Hindlimb muscle (tissue), 1 donor: ENCODE data around the gene UBTD1. TPM values are rescaled to one million over a fixed set of nuclear protein-coding genes. Genes with fewer than 3 reads are reported as not detected.
A peak's percentile ranks its signal among the peaks of the same experiment; 100 is the strongest.
"Not testable (repeated sequence)": the region's sequence is repeated elsewhere in the genome, so short reads cannot be mapped to it uniquely, and the experiment has no call there.

Experiments
- DNase-seq: peaks from one replicate; pipeline ENCODE4 v3.0.0-alpha.2; 2013
- polyA plus RNA-seq: library from polyadenylated mRNA; unstranded; fragments of 120-200 nt; gene quantifications from one replicate; pipeline ENCODE4 v1.2.1, GENCODE V29; 2013; ENCODE audit not compliant: insufficient read length

UBTD1 gene
- polyA plus RNA-seq, 1 donor: 17.1 TPM

- peak; percentile 23 for DNase-seq
Observed at GRCh38 chr10:97539523-97540200, 40.9 kb downstream of the UBTD1 start.

DNA sequence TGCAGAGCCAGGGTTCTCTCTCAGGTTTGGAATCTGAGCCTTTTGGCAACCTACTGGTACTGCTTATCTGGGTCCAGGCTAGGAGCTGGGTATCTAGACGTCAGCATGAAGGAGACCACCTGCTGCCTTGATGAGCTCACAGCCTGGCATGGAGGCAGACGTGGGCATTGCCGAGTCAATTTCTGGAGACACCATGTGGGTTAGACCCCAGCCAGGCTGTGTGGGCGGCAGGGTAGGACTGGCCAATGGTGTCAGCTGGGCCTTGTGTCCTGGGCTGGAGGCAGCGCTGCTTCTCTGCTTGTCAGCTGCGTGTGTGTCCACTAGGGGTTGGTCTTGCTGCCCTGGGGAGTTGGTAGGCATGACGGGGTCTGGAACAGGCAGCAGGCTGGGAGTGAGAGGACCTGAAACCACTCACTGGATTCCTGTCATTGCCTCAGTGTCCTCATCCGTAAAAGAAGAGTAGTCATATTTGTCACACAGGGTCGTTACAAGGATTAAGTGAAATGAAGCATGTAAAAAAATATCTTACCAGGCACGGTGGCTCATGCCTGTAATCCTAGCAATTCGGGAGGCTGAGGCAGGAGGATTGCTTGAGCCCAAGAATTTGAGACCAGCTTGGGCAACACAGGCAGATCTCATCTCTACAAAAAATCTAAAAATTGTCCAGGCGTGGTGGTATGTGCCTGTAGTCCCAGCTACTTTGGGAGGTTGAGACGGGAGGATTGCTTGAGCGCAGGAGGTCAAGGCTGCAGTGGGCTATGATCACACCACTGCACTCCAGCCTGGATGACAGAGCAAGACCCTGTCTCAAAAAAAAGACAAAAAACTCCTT is 42.2 kb downstream of the UBTD1 start:
- no peak for DNase-seq

- peak; percentile 92 for DNase-seq
Observed at GRCh38 chr10:97542169-97543024, 43.7 kb downstream of the UBTD1 start.

GRCh38 chr10:97543025-97543546 is 44.4 kb downstream of the UBTD1 start:
- DNase-seq: peak; percentile 70

GRCh38 chr10:97546456-97547270 is 47.9 kb downstream of the UBTD1 start:
- DNase-seq: no peak

- no peak for DNase-seq
Observed at GRCh38 chr10:97547271-97547600, 48.5 kb downstream of the UBTD1 start.

DNA sequence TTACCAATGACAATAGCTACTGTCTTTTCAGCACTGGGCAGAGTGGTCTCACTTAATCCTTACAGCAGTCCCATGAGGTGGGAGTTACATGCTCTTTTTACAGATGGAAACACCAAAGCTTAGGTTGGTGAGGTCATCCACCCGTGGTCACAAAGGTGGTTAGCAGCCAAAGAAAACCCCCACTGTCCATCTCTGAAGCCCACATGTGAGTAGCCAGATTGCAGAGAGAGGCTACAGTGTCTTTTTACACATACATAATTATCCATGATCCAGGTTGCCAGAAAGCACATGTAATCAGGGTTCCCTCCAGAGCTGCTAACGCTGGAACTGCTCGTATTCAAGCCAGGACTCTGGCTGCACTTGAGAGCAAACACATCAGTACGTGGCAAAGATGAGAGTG is 49.2 kb downstream of the UBTD1 start:
- DNase-seq: peak; percentile 61

- DNase-seq: no peak
Observed at GRCh38 chr10:97548828-97549455, 50.2 kb downstream of the UBTD1 start.

GRCh38 chr10:97549587-97550322 is 51.0 kb downstream of the UBTD1 start:
- DNase-seq: no peak

DNA sequence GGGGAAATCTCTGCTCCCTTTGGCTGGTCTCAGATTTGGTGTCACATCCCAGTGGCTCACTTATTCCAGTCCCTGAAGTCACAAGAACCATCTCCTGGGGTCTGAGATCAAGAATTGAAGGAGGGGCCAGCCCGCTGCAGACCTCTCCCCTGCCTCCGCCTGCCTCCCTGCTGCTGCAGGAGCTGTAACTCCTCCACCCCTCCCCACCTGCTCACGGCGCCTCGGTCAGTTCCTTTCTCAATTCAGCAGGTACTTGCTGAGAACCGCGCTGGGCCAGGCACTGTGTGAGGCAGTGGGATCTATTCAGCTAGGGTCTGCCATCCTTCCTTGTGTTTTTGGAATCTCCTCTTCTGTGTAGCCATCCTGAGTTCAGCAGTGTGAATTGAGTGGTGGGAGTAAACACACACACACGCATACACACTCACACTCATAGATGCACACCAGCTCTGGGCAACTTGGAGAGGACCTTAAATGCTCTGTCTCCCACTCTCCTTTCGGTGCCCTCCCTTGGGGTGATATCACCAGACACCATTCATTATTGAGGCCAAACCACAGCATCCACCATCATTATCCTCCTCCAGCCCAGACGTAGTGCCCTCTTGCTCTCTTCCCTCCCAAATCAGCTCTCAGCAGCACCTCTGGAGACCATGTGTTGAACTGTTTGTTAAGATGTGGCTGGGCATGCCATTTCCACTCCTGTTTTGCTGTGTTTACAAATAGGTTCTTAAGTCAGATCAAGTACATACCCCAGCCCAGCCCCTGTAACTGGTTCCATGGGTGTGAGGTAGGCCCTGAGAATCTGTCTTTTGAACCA is 51.8 kb downstream of the UBTD1 start:
- no peak for DNase-seq

DNA sequence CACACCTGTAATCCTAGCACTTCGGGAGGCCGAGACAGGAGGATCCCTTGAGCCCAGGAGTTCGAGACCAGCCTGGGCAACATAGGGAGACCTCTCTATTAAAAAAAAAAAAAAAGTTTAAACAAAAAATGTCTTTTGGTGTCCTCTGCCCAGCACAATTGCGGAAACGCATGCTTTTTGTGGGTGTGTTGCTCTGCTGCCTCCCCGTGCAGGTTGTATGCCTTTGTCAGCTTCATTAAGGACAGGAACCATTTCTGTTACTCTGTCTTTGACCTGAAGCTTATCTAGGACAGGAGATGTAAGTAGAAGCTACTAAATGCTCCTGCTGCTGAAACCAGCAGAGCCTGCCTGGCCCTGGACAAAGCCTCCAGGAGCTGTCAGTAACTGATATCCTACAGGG is 52.5 kb downstream of the UBTD1 start:
- DNase-seq: no peak

GRCh38 chr10:97553575-97554031 is 54.9 kb downstream of the UBTD1 start:
- peak; percentile 63 for DNase-seq

GRCh38 chr10:97554336-97554735 is 55.6 kb downstream of the UBTD1 start:
- DNase-seq: not testable (repeated sequence)

DNA sequence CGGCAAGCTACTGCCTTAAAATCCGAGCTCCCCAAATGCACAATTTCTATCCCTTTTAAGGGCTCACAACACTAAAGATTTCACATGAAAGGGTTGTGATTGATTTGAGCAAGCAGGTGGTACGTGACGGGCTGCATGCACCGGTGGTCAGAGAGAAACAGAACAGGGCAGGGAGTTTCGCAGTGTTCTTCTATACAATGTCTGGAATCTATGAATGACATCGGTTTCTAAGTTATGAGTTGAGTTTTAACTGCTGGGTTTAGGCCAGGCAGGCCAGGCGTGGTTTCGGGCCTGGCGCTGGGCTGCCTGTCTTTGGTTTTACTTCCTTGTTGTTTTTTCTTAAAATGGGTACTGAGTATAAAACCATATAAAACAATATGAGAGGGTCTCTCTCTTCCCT is 56.8 kb downstream of the UBTD1 start:
- not testable (repeated sequence) for DNase-seq

- not testable (repeated sequence) for DNase-seq
Observed at GRCh38 chr10:97560731-97561381, 62.1 kb downstream of the UBTD1 start.

GRCh38 chr10:97561386-97562077 is 62.8 kb downstream of the UBTD1 start:
- DNase-seq: not testable (repeated sequence)

DNA sequence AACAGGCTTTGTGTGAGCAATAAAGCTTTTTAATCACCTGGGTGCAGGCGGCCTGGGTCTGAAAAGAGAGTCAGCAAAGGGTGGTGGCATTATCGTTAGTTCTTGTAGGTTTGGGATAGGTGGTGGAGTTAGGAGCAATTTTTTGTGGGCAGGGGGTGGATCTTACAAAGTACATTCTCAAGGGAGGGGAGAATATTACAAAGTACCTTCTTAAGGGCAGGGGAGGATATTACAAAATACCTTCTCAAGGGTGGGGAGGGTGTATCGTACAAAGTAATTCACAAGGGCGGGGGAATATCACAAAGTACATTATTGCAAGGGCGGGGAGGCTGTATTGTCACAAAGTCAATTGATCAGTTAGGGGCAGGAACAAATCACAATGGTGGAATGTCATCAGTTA is 63.6 kb downstream of the UBTD1 start:
- DNase-seq: not testable (repeated sequence)

DNA sequence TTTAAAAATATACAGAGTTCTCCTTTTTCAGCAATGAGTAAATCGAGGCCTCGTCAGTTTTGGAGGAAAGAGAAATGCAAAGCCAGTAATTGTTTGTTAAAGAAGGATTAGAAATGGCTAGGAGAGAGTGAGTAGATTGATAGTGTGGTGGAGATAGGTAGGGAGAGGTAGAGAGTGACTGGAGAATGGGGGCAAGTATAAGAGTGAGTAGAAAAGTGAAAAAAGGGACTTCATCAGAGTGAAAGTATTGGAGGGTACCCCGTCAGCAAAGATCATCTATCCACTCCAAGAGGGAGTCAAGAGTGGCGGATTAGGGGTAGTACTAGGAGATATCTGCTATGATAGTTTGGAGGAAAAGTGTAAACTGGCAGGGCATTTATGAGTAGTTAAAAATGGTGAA is 64.6 kb downstream of the UBTD1 start:
- no peak for DNase-seq

DNA sequence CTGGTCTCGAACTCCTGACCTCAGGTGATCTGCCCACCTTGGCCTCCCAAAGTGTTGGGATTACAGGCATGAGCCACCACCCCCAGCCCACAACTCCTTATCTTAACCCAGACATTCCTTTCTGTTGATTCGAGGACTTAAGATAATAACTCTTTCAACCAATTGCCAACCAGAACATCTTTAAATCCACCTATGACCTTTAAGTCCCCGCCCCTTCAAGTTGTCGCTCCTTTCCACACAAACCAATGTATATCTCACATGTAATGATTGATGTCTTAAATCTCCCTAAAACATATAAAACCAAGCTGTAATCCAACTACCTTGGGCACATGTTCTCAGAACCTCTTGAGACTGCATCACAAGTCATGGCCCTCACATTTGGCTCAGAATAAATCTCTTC is 66.1 kb downstream of the UBTD1 start:
- no peak for DNase-seq
